GM12892 (cell line): Measurements from ENCODE around the gene IMP4.
A peak's percentile ranks its signal among the peaks of the same experiment; 100 is the strongest.

Source experiments
- POLR2A ChIP-seq: IDR thresholded peaks from 2 replicates; pipeline ENCODE4 v1.6.1; 2011; ENCODE audit warnings: low read depth, low read length, control low read depth
- POLR2AphosphoS5 ChIP-seq: IDR thresholded peaks from 2 replicates; pipeline ENCODE4 v1.6.1; 2011; ENCODE audit warnings: low read depth, low read length, control low read depth
- TAF1 ChIP-seq: IDR thresholded peaks from 2 replicates; pipeline ENCODE4 v1.6.1; 2011; ENCODE audit warnings: low read depth, mild to moderate bottlenecking, control low read depth, low read length, borderline replicate concordance

DNA sequence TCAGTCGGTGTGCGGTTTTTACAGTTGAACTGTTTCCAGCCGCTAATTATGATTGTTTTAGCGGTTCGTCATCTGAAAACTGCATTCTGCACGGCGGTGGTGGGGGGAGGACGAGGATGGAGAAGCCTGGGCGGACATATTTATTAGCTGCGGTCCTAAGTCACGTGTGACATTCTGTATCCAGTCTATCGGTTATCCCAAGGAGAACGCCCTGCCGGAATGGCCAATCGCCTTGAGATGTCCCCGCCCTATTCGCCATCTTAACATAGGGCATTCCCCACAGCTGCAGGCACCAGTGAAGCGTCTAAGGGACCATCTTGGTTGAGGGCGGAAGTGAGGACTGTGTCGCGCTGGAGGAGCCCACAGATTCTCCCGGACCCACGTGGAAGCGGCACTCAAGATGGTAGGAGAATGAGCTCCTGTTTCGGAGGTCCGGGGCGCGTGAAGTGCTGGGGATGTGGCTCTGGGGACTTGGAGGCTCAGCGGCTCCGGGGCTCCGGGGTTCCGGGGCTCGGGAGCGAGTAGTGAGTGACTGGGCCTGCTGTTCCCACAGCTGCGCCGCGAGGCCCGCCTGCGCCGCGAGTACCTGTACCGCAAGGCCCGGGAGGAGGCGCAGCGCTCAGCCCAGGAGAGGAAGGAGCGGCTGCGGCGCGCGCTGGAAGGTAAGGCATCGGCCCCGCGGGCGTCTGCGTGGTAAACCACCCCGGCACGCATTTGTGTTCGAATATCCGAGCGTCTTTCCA lies at the start of gene IMP4:
- TF ChIP-seq POLR2A (peak; percentile 73), POLR2AphosphoS5 (peak; percentile 75), TAF1 (peak; percentile 28; the same call in 1 of the 2 replicates)
